Esophagus squamous epithelium (tissue), 5 donors: ENCODE measurements around the gene ERAS. TPM values are rescaled to one million over a fixed set of nuclear protein-coding genes. Genes with fewer than 3 reads are reported as not detected.
A peak's percentile ranks its signal among the peaks of the same experiment; 100 is the strongest.
"Not testable (repeated sequence)": the region's sequence is repeated elsewhere in the genome, so short reads cannot be mapped to it uniquely, and the experiment has no call there.

ENCODE experiments used
- DNase-seq: peaks from one replicate; lab custom pipeline; 2025; lab: John Stamatoyannopoulos, UW
- H3K27ac ChIP-seq, 4 donors: fragments of 200-600 bp; sonication (generic); one replicate each; pipeline ENCODE4 v1.5.1; 2016 to 2019; ENCODE audit warnings: mild to moderate bottlenecking in 1 of 4
- H3K27me3 ChIP-seq, 4 donors: fragments of 200-600 bp; sonication (generic); 1 replicate in 3 of 4; 2 replicates in 1 of 4; pipeline versions ENCODE4 v1.5.1 to v1.6.0; 2017 to 2021; ENCODE audit warnings: antibody characterized with exemption in 1 of 4
- H3K36me3 ChIP-seq, 3 donors: fragments of 200-600 bp; sonication (generic); one replicate each; pipeline ENCODE4 v1.5.1; 2016 to 2019
- H3K4me1 ChIP-seq, 3 donors: fragments of 200-600 bp; sonication (generic); one replicate each; pipeline ENCODE4 v1.5.1; 2017 to 2019
- H3K4me3 ChIP-seq, 4 donors: fragments of 200-600 bp; sonication (generic); 1 replicate in 3 of 4; 2 replicates in 1 of 4; pipeline ENCODE4 v1.5.1; 2016 to 2019; ENCODE audit warnings: mild to moderate bottlenecking in 2 of 4, moderate library complexity in 1 of 4
- H3K9me3 ChIP-seq, 3 donors: fragments of 200-600 bp; sonication (generic); one replicate each; pipeline ENCODE4 v1.5.1; 2016 to 2019
- CTCF ChIP-seq, 6 experiments: fragments of 450-650 bp in 4 of 6; fragments of 200-600 bp in 2 of 6; sonication (generic) in 2 of 6; IDR thresholded peaks; one replicate each; pipeline ENCODE4 v1.5.1; 2016 to 2019; ENCODE audit warnings: antibody characterized with exemption in 6 of 6, mild to moderate bottlenecking in 4 of 6, moderate library complexity in 4 of 6
- POLR2A ChIP-seq, 4 donors: fragments of 450-650 bp; IDR thresholded peaks; one replicate each; pipeline ENCODE4 v1.6.1; 2017; ENCODE audit warnings: antibody characterized with exemption in 4 of 4, mild to moderate bottlenecking in 4 of 4, moderate library complexity in 3 of 4
- WGBS, 2 donors: methylation state at CpG; one replicate each; pipeline ENCODE4 v1.1.5; 2018; 5-methylcytosine and 5-hydroxymethylcytosine counted together
- intact Hi-C: fragments of 100-400 bp; cut with DNase I; formaldehyde crosslinking; loops from one replicate; pipeline ENCODE4 v1.15.0; 2022
- total RNA-seq, 4 donors: library from RNA; depleted of rRNA; stranded (reverse); fragments of >200 nt; gene quantifications; one replicate each; pipeline ENCODE4 v1.1.0, GENCODE V29; 2016
- donor health status: DM: yes; HTN: yes; CAD: no.

The ERAS gene
- total RNA-seq, 4 donors from 2014 or later: not detected

GRCh38 chrX:48835524-48836329, 9.4 kb downstream of the ERAS start, which contains the start of gene PCSK1N:
Gene PCSK1N, minus strand, starts transcription at chrX:48835610. Its CDS starts 78 bp downstream, at chrX:48835532.
- Histone ChIP-seq H3K4me3 (peak within 1 kb of the TSS in 2 of 4 donors; percentile 34 to 53), H3K4me1 (peaks cover 0 to 22% (median 3%) of the 10 kb centered on the region in 3 donors), H3K27ac (no peak within 1 kb of the TSS), H3K27me3 (peaks cover 0 to 56% (median 5%) of the 10 kb centered on the region in 4 donors), H3K36me3 (no peaks in the 10 kb centered on the region), H3K9me3 (no peaks in the 10 kb centered on the region)
- 76 to 83% methylated on average over 4 to 9 of the region's 35 CpGs for WGBS, 2 donors
- no peak for DNase-seq
- intact Hi-C loops: no loop called here
- TF ChIP-seq POLR2A (IDR thresholded peaks at IDR 0.05) (no peak), CTCF (IDR thresholded peaks at IDR 0.05) (no peak)

GRCh38 chrX:48839686-48840085, 13.4 kb downstream of the ERAS start:
- intact Hi-C loops: no loop called here
- H3K27me3 ChIP-seq: peaks cover 0 to 17% (median 0%) of the 10 kb centered on the region in 4 donors
- TF ChIP-seq POLR2A (IDR thresholded peaks at IDR 0.05) (no peak), CTCF (IDR thresholded peaks at IDR 0.05) (no peak)
- no peaks in the 10 kb centered on the region for H3K36me3 ChIP-seq
- H3K4me1 ChIP-seq: peaks cover 0 to 10% (median 3%) of the 10 kb centered on the region in 3 donors
- H3K4me3 ChIP-seq: no peak overlapping the region
- H3K27ac ChIP-seq: no peak overlapping the region
- 78 to 80% methylated on average over 3 to 10 of the region's 10 CpGs for WGBS, 2 donors
- no peaks in the 10 kb centered on the region for H3K9me3 ChIP-seq
- DNase-seq: no peak

- H3K9me3 ChIP-seq: no peaks in the 10 kb centered on the region
- H3K4me3 ChIP-seq: no peak overlapping the region
- no peak overlapping the region for H3K27ac ChIP-seq
- no peaks in the 10 kb centered on the region for H3K27me3 ChIP-seq
- TF ChIP-seq POLR2A (IDR thresholded peaks at IDR 0.05): no peak
- TF ChIP-seq CTCF (IDR thresholded peaks at IDR 0.05): no peak
- H3K36me3 ChIP-seq: no peaks in the 10 kb centered on the region
- no peak for DNase-seq
- WGBS, 2 donors: 53 to 67% methylated on average over 1 of the region's 1 CpG
- intact Hi-C loops: no loop called here
- H3K4me1 ChIP-seq: no peaks in the 10 kb centered on the region
Measured at GRCh38 chrX:48848847-48849246, 22.5 kb downstream of the ERAS start.

- intact Hi-C loops: no loop called here
- H3K27me3 ChIP-seq: no peaks in the 10 kb centered on the region
- no peak for DNase-seq
- H3K4me3 ChIP-seq: no peak overlapping the region
- no peaks in the 10 kb centered on the region for H3K9me3 ChIP-seq
- H3K4me1 ChIP-seq: no peaks in the 10 kb centered on the region
- WGBS, 2 donors: 75 to 77% methylated on average over 5 of the region's 7 CpGs
- no peak overlapping the region for H3K27ac ChIP-seq
- no peaks in the 10 kb centered on the region for H3K36me3 ChIP-seq
- TF ChIP-seq CTCF (IDR thresholded peaks at IDR 0.05): no peak
Measured at GRCh38 chrX:48852857-48853256, 26.5 kb downstream of the ERAS start.

- DNase-seq, H3K27ac ChIP-seq, H3K4me1 ChIP-seq, H3K36me3 ChIP-seq, H3K4me3 ChIP-seq, H3K27me3 ChIP-seq, H3K9me3 ChIP-seq, intact Hi-C loops: not testable (repeated sequence)
Measured at GRCh38 chrX:48853494-48853893, 27.2 kb downstream of the ERAS start.

- DNase-seq, H3K9me3 ChIP-seq, intact Hi-C loops, H3K4me1 ChIP-seq, H3K27ac ChIP-seq, H3K4me3 ChIP-seq, H3K36me3 ChIP-seq, H3K27me3 ChIP-seq: not testable (repeated sequence)
- WGBS, 2 donors: 67 to 84% methylated on average over 1 to 8 of the region's 12 CpGs
Measured at GRCh38 chrX:48854121-48854804, 27.9 kb downstream of the ERAS start.
